Stomach (tissue), 4 donors: Measurements from ENCODE around the gene PLET1.

Experiments
- EP300 ChIP-seq: sonication (generic); formaldehyde crosslinking; IDR thresholded peaks from one replicate; pipeline ENCODE4 v1.6.1; 2017; ENCODE audit warnings: antibody characterized with exemption
- POLR2A ChIP-seq, 4 donors: fragments of 450-650 bp; IDR thresholded peaks; one replicate each; pipeline ENCODE4 v1.6.1; 2016; ENCODE audit warnings: antibody characterized with exemption in 4 of 4, control low read depth in 2 of 4, mild to moderate bottlenecking in 1 of 4, moderate library complexity in 1 of 4
- TF ChIP-seq, protein P1 (sequence below), 7 experiments: fragments of 450-650 bp in 4 of 7; fragments of 200-600 bp in 3 of 7; sonication (generic) in 3 of 7; IDR thresholded peaks; one replicate each; pipeline ENCODE4 v1.5.1; 2016 to 2019; ENCODE audit warnings: antibody characterized with exemption in 7 of 7, control low read depth in 2 of 7, mild to moderate bottlenecking in 1 of 7

GRCh38 chr11:112290493-112290850 lies 29.8 kb upstream of the PLET1 start:
- TF ChIP-seq POLR2A (IDR thresholded peaks at IDR 0.05), result no peak
- TF ChIP-seq, protein P1, sequence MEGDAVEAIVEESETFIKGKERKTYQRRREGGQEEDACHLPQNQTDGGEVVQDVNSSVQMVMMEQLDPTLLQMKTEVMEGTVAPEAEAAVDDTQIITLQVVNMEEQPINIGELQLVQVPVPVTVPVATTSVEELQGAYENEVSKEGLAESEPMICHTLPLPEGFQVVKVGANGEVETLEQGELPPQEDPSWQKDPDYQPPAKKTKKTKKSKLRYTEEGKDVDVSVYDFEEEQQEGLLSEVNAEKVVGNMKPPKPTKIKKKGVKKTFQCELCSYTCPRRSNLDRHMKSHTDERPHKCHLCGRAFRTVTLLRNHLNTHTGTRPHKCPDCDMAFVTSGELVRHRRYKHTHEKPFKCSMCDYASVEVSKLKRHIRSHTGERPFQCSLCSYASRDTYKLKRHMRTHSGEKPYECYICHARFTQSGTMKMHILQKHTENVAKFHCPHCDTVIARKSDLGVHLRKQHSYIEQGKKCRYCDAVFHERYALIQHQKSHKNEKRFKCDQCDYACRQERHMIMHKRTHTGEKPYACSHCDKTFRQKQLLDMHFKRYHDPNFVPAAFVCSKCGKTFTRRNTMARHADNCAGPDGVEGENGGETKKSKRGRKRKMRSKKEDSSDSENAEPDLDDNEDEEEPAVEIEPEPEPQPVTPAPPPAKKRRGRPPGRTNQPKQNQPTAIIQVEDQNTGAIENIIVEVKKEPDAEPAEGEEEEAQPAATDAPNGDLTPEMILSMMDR (IDR thresholded peaks at IDR 0.05), result no peak
- TF ChIP-seq EP300, result no peak
